Stimulated activated CD8-positive, alpha-beta memory T cell treated with anti-CD3 and anti-CD28 coated beads, Interleukin-2, amount 100 ng/mL, for 48 hours (primary cell): ENCODE data around the gene DNTTIP2.
"Not testable (repeated sequence)": the region's sequence is repeated elsewhere in the genome, so short reads cannot be mapped to it uniquely, and the experiment has no call there.

Experiments
- DNase-seq, 2 donors: peaks; one replicate each; pipeline ENCODE4 v3.0.0-alpha.2; 2020; ENCODE audit warnings: low read depth in 2 of 2

The DNTTIP2 gene

GRCh38 chr1:93842750-93843500 lies 36.1 kb downstream of the DNTTIP2 start:
- DNase-seq, result no peak

- DNase-seq, result no peak
These were observed 37.2 kb downstream of the DNTTIP2 start for GRCh38 chr1:93841771-93842170.

- DNase-seq, result no peak
These were observed 38.0 kb downstream of the DNTTIP2 start for GRCh38 chr1:93840956-93841482.

GRCh38 chr1:93839753-93840152 lies 39.3 kb downstream of the DNTTIP2 start:
- DNase-seq, result no peak

- no peak for DNase-seq
These were observed 39.7 kb downstream of the DNTTIP2 start for GRCh38 chr1:93839307-93839706.

GRCh38 chr1:93837961-93838360 lies 41.0 kb downstream of the DNTTIP2 start:
- no peak for DNase-seq

- not testable (repeated sequence) for DNase-seq
These were observed 45.7 kb downstream of the DNTTIP2 start for GRCh38 chr1:93833293-93833692.

GRCh38 chr1:93829061-93829460 lies 49.9 kb downstream of the DNTTIP2 start:
- DNase-seq, result no peak

- no peak for DNase-seq
These were observed 50.6 kb downstream of the DNTTIP2 start for GRCh38 chr1:93828367-93828755.

- no peak for DNase-seq
These were observed 51.2 kb downstream of the DNTTIP2 start for GRCh38 chr1:93827633-93828366.

GRCh38 chr1:93827128-93827527 lies 51.9 kb downstream of the DNTTIP2 start:
- no peak for DNase-seq

GRCh38 chr1:93824834-93825233 lies 54.2 kb downstream of the DNTTIP2 start:
- no peak for DNase-seq

GRCh38 chr1:93822730-93823425 lies 56.1 kb downstream of the DNTTIP2 start:
- no peak for DNase-seq

GRCh38 chr1:93821423-93822144 lies 57.4 kb downstream of the DNTTIP2 start:
- DNase-seq, result no peak

GRCh38 chr1:93820554-93821422 lies 58.2 kb downstream of the DNTTIP2 start:
- no peak for DNase-seq

- no peak for DNase-seq
These were observed 60.4 kb downstream of the DNTTIP2 start for GRCh38 chr1:93818570-93818959.

- DNase-seq, result no peak
These were observed 61.0 kb downstream of the DNTTIP2 start for GRCh38 chr1:93817819-93818569.

GRCh38 chr1:93816970-93817678 lies 61.9 kb downstream of the DNTTIP2 start:
- DNase-seq, result no peak
